ENCODE data around the gene GMNN. TPM values are rescaled to one million over a fixed set of nuclear protein-coding genes. Genes with fewer than 3 reads are reported as not detected.

GMNN gene
- total RNA-seq, 1 experiment from 2014 or later = 53.1 TPM

GRCh38 chr6:24796616-24797290 lies 22.0 kb downstream of the GMNN start:
- POLR2A ChIA-PET = interaction anchor here (0.6 kb wide), 1 partner anchor 21 kb away, joined by 5 read pairs; no protein-coding TSS in a partner anchor
- BruUV-seq (replicated peaks) = no TSS peak
- in situ Hi-C loops (cut with HindIII; ENCODE audit: low pct_unique_long_range_greater_than_20kb, low sequenced_read_pairs) (no loop called here), intact Hi-C loops (cut with micrococcal nuclease; ENCODE audit: unreplicated experiment) (no loop called here)
- ATAC-seq (no peak), DNase-seq (ENCODE audit: low read depth, low spot score) (no peak)
- H3K9me3 ChIP-seq (ENCODE audit: control insufficient read depth, insufficient read depth, low read depth, low read length) = no peaks in the 10 kb centered on the region
- H3K36me3 ChIP-seq (ENCODE audit: control insufficient read depth, insufficient read depth, low read length) = no peaks in the 10 kb centered on the region
- TF ChIP-seq TCF7L2 (IDR thresholded peaks at IDR 0.05; ENCODE audit: low read depth, low read length) = no peak
- no peak for TF ChIP-seq CTCF (IDR thresholded peaks at IDR 0.05)
- TF ChIP-seq, protein P1, sequence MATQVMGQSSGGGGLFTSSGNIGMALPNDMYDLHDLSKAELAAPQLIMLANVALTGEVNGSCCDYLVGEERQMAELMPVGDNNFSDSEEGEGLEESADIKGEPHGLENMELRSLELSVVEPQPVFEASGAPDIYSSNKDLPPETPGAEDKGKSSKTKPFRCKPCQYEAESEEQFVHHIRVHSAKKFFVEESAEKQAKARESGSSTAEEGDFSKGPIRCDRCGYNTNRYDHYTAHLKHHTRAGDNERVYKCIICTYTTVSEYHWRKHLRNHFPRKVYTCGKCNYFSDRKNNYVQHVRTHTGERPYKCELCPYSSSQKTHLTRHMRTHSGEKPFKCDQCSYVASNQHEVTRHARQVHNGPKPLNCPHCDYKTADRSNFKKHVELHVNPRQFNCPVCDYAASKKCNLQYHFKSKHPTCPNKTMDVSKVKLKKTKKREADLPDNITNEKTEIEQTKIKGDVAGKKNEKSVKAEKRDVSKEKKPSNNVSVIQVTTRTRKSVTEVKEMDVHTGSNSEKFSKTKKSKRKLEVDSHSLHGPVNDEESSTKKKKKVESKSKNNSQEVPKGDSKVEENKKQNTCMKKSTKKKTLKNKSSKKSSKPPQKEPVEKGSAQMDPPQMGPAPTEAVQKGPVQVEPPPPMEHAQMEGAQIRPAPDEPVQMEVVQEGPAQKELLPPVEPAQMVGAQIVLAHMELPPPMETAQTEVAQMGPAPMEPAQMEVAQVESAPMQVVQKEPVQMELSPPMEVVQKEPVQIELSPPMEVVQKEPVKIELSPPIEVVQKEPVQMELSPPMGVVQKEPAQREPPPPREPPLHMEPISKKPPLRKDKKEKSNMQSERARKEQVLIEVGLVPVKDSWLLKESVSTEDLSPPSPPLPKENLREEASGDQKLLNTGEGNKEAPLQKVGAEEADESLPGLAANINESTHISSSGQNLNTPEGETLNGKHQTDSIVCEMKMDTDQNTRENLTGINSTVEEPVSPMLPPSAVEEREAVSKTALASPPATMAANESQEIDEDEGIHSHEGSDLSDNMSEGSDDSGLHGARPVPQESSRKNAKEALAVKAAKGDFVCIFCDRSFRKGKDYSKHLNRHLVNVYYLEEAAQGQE (IDR thresholded peaks at IDR 0.05; ENCODE audit: insufficient read depth in 1 of 2, low read depth in 2 of 2, low read length in 1 of 2) = no peak
- TF ChIP-seq POLR2AphosphoS5 (IDR thresholded peaks at IDR 0.05; ENCODE audit: low read depth, low read length) = no peak
- no peak for TF ChIP-seq SIN3A (IDR thresholded peaks at IDR 0.05; ENCODE audit: borderline replicate concordance, insufficient read depth, low read depth, low read length)
- H3K4me1 ChIP-seq (ENCODE audit: control insufficient read depth, insufficient read depth, low read length) = no peaks in the 10 kb centered on the region
- H3K27me3 ChIP-seq (ENCODE audit: control insufficient read depth, insufficient read depth, low read length) = no peaks in the 10 kb centered on the region
- H3K4me3 ChIP-seq (ENCODE audit: low read depth in 2 of 2, low read length in 2 of 2) = no peak overlapping the region
- no peak overlapping the region for H3K27ac ChIP-seq (ENCODE audit: low read length)
- CTCF ChIA-PET = no interaction called here

DNA sequence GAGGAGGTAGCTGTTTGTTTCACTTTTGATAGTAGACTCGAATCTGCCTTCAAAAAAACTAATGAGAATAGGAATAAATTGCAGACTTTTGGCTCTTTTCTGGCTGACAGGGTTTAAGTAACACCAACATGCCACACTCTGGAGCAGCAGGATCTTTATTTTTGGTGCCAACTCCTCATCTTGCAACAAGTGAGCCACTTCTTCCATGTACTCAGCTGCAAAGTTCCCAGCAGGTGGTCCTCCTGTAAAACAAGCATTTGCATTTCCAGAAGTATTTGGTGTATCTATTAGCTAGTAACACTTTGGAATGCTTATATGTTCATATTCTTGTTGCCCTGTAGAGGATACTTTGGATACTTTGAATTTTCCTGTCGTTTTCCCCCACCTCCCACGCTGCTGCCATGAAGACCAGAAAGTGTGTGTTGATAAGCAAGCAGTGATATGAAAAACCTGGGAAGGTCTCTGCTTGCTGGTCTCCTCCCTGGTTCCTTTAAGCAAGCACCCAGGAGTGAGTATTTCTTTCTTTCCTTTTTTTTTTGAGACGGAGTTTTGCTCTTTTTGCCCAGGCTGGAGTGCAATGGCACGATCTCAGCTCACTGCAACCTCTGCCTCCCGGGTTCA lies 23.0 kb downstream of the GMNN start:
- BruUV-seq (replicated peaks) = no TSS peak
- POLR2A ChIA-PET = interaction anchor here (0.6 to 0.7 kb wide), 2 partner anchors 22 to 93 kb away, joined by 3 to 5 read pairs; no protein-coding TSS in a partner anchor
- DNase-seq (ENCODE audit: low read depth, low spot score) (no peak), ATAC-seq (no peak)
- no peak for TF ChIP-seq POLR2AphosphoS5 (IDR thresholded peaks at IDR 0.05; ENCODE audit: low read depth, low read length)
- no peak for TF ChIP-seq CTCF (IDR thresholded peaks at IDR 0.05)
- TF ChIP-seq SIN3A (IDR thresholded peaks at IDR 0.05; ENCODE audit: borderline replicate concordance, insufficient read depth, low read depth, low read length) = no peak
- no peak for TF ChIP-seq TCF7L2 (IDR thresholded peaks at IDR 0.05; ENCODE audit: low read depth, low read length)
- TF ChIP-seq, protein P1 (IDR thresholded peaks at IDR 0.05; ENCODE audit: insufficient read depth in 1 of 2, low read depth in 2 of 2, low read length in 1 of 2) = no peak
- Histone ChIP-seq H3K27ac (ENCODE audit: low read length) (no peak overlapping the region), H3K36me3 (ENCODE audit: control insufficient read depth, insufficient read depth, low read length) (no peaks in the 10 kb centered on the region), H3K27me3 (ENCODE audit: control insufficient read depth, insufficient read depth, low read length) (no peaks in the 10 kb centered on the region), H3K4me1 (ENCODE audit: control insufficient read depth, insufficient read depth, low read length) (no peaks in the 10 kb centered on the region), H3K9me3 (ENCODE audit: control insufficient read depth, insufficient read depth, low read depth, low read length) (no peaks in the 10 kb centered on the region), H3K4me3 (ENCODE audit: low read depth in 2 of 2, low read length in 2 of 2) (no peak overlapping the region)
- CTCF ChIA-PET = no interaction called here
- in situ Hi-C loops (cut with HindIII; ENCODE audit: low pct_unique_long_range_greater_than_20kb, low sequenced_read_pairs) (no loop called here), intact Hi-C loops (cut with micrococcal nuclease; ENCODE audit: unreplicated experiment) (no loop called here)

All from Panc1 (cell line).